MCF 10A (cell line): ENCODE measurements around the gene ZBTB38. TPM values are rescaled to one million over a fixed set of nuclear protein-coding genes. Genes with fewer than 3 reads are reported as not detected.
A peak's percentile ranks its signal among the peaks of the same experiment; 100 is the strongest.

ENCODE experiments used
- BruUV-seq: library from RNA; stranded (reverse); fragments of 400-500 nt; replicated peaks from 2 replicates; lab custom pipeline; 2021; lab: Mats Ljungman, UMichigan
- CTCF ChIA-PET: fragments of 300-600 bp; sonication (Branson Sonifier 250); formaldehyde crosslinking; extraction: SDS; loops from one replicate; lab custom pipeline; 2021; ENCODE audit warnings: antibody characterized with exemption, inconsistent platforms; lab: Yijun Ruan, JAX
- POLR2A ChIA-PET: fragments of 300-600, 350-650 bp; sonication (Branson Sonifier 250); formaldehyde crosslinking; extraction: SDS; loops from one replicate; lab custom pipeline; 2020; ENCODE audit warnings: antibody characterized with exemption, inconsistent platforms; lab: Yijun Ruan, JAX
- DNase-seq: peaks from one replicate; pipeline ENCODE4 v3.0.0-alpha.2; 2018; ENCODE audit not compliant: unreplicated experiment
- H3K27ac Mint-ChIP-seq: one replicate; pipeline ENCODE4 v1.8.0; 2022; ENCODE audit warnings: mild to moderate bottlenecking, low read depth, mixed read lengths; ENCODE audit not compliant: unreplicated experiment
- H3K27me3 Mint-ChIP-seq: one replicate; pipeline ENCODE4 v1.8.0; 2022; ENCODE audit warnings: mixed read lengths; ENCODE audit not compliant: insufficient read depth, unreplicated experiment
- H3K36me3 Mint-ChIP-seq: one replicate; pipeline ENCODE4 v1.8.0; 2022; ENCODE audit warnings: mild to moderate bottlenecking, moderate library complexity, mixed read lengths; ENCODE audit not compliant: insufficient read depth, unreplicated experiment
- H3K4me1 Mint-ChIP-seq: one replicate; pipeline ENCODE4 v1.8.0; 2022; ENCODE audit warnings: mixed read lengths; ENCODE audit not compliant: insufficient read depth, unreplicated experiment
- H3K4me3 Mint-ChIP-seq: one replicate; pipeline ENCODE4 v1.8.0; 2022; ENCODE audit warnings: mild to moderate bottlenecking, moderate library complexity, mixed read lengths; ENCODE audit not compliant: unreplicated experiment
- H3K9me3 Mint-ChIP-seq: one replicate; pipeline ENCODE4 v1.8.0; 2022; ENCODE audit warnings: mixed read lengths; ENCODE audit not compliant: unreplicated experiment
- CTCF ChIP-seq: fragments of 200-600 bp; IDR thresholded peaks from one replicate; pipeline ENCODE4 v1.8.0; 2022; ENCODE audit warnings: antibody characterized with exemption, mild to moderate bottlenecking; ENCODE audit not compliant: unreplicated experiment
- intact Hi-C: fragments of 100-400 bp; cut with micrococcal nuclease; formaldehyde crosslinking; loops from 2 replicates; pipeline ENCODE4 v1.14.1; 2022
- total RNA-seq: library from RNA; stranded (reverse); gene quantifications from 2 replicates; pipeline ENCODE4 v1.2.3, GENCODE V29; 2022

ZBTB38 gene
- total RNA-seq, 1 experiment from 2014 or later = 168 TPM

DNA sequence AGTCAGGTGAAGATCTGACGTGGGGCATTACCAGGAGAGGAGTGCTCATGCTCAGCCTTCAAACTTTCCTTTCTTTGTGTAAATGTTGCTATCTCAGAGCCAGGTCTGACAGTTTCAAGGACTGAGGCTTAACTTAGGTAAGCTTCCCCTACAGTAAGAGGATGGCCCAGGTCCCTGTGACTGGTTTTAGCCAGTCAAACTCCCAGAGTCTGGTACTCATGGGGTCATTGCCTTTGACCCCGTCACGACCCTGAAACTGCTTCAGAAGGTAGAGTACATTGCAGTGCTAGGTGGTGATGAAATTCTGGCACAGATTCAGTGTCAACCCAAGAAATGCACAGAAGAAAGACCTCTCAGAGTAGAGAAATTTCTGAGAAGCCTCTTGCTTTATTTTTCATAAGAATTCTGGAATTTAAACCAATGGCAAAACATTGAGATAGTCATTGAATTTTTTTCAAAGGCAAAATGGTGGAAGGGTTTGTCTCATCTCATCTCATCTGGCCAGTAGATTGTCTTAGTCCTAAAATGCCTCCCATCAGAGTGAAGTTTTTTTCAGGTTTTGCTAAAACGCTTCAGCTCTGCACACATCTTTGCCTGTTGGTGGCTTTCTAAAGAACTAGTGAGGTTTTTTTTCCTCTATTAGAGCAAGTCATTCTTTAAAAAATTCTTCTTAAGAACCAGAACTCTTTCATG lies 23.1 kb downstream of the ZBTB38 start:
- H3K27ac Mint-ChIP-seq = peak overlapping the region; percentile 70
- ChIA-PET POLR2A (interaction anchor here (1.0 to 12.5 kb wide), 7 partner anchors 10 to 22 kb away, joined by 3 to 210 read pairs (median 5); partner anchors contain the start of gene ZBTB38), CTCF (interaction anchor here (0.6 to 0.7 kb wide), 3 partner anchors 19 to 95 kb away, joined by 3 read pairs; partner anchors contain the start of gene RASA2)
- peak; percentile 53 for DNase-seq
- TF ChIP-seq CTCF = no peak
- peaks cover 67% of the 10 kb centered on the region for H3K36me3 Mint-ChIP-seq
- intact Hi-C loops = no loop called here
- no TSS peak for BruUV-seq
- H3K9me3 Mint-ChIP-seq = no peaks in the 10 kb centered on the region
- H3K27me3 Mint-ChIP-seq = no peaks in the 10 kb centered on the region
- peaks cover 45% of the 10 kb centered on the region for H3K4me1 Mint-ChIP-seq
- H3K4me3 Mint-ChIP-seq = no peak overlapping the region

DNA sequence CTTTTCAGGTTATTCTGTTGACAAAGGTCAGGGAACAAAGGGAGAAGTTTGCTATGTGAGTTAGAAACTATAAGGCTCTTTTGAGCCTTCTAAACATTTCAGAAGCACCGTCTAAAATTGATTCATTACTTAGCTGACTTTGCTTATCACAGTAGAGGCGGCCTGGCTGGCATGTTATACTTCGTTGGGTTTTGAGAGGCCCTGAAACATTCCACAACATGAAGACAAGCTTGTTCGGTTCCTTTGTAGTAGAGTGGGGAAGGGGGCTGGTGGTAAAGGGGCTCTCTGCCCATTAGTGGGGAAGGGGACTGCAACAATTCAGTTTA lies 23.6 kb downstream of the ZBTB38 start:
- H3K27ac Mint-ChIP-seq = no peak overlapping the region
- H3K4me3 Mint-ChIP-seq = no peak overlapping the region
- no peaks in the 10 kb centered on the region for H3K27me3 Mint-ChIP-seq
- intact Hi-C loops = no loop called here
- POLR2A ChIA-PET = interaction anchor here (1.0 to 12.5 kb wide), 6 partner anchors 9 to 22 kb away, joined by 3 to 210 read pairs (median 5); partner anchors contain the start of gene ZBTB38
- no peaks in the 10 kb centered on the region for H3K9me3 Mint-ChIP-seq
- no peak for DNase-seq
- CTCF ChIA-PET = interaction anchor here (0.7 kb wide), 1 partner anchor 20 kb away, joined by 3 read pairs; no protein-coding TSS in a partner anchor
- H3K36me3 Mint-ChIP-seq = peaks cover 67% of the 10 kb centered on the region
- no TSS peak for BruUV-seq
- TF ChIP-seq CTCF = no peak
- H3K4me1 Mint-ChIP-seq = peaks cover 40% of the 10 kb centered on the region

DNA sequence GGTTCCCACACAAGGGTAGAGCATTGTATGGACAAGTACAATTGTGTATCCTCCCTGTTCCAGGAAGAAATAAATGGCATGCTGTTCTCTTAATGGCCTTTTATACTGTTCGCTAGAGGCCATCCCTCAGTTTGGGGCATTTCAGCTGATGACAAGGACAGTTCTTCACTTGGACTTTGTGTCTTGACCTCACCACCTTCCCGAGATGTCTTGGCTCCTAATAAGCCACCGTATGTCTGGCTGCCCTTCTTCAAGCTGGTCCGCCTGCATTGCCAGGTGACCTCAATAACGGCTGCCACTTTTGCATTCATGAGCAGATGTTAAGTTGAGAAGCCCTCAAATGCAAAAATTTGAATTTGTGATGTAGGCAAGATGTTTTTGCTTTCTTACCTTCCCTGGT lies 24.1 kb downstream of the ZBTB38 start:
- POLR2A ChIA-PET = interaction anchor here (1.0 to 12.5 kb wide), 6 partner anchors 9 to 95 kb away, joined by 3 to 210 read pairs (median 5); partner anchors contain the start of gene ZBTB38
- Mint-ChIP-seq H3K27me3 (no peaks in the 10 kb centered on the region), H3K4me1 (peaks cover 36% of the 10 kb centered on the region), H3K4me3 (no peak overlapping the region), H3K9me3 (no peaks in the 10 kb centered on the region), H3K36me3 (peaks cover 67% of the 10 kb centered on the region), H3K27ac (peak overlapping the region; percentile 66)
- intact Hi-C loops = no loop called here
- no peak for DNase-seq
- CTCF ChIA-PET = interaction anchor here (0.9 kb wide), 1 partner anchor 67 kb away, joined by 3 read pairs; no protein-coding TSS in a partner anchor
- TF ChIP-seq CTCF = no peak
- BruUV-seq = no TSS peak
